GDM1 (cell line): ENCODE data around the gene P2RY6.
"Not testable (repeated sequence)": the region's sequence is repeated elsewhere in the genome, so short reads cannot be mapped to it uniquely, and the experiment has no call there.

Experiments
- DNase-seq: peaks from one replicate; lab custom pipeline; 2025; lab: John Stamatoyannopoulos, UW

Gene P2RY6, protein sequence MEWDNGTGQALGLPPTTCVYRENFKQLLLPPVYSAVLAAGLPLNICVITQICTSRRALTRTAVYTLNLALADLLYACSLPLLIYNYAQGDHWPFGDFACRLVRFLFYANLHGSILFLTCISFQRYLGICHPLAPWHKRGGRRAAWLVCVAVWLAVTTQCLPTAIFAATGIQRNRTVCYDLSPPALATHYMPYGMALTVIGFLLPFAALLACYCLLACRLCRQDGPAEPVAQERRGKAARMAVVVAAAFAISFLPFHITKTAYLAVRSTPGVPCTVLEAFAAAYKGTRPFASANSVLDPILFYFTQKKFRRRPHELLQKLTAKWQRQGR

GRCh38 chr11:73271936-73272679, at the start of gene P2RY6:
Gene P2RY6, plus strand, starts transcription at chr11:73272338. Its CDS starts 24,181 bp downstream, at chr11:73296519.
- DNase-seq = peak; percentile 60

DNA sequence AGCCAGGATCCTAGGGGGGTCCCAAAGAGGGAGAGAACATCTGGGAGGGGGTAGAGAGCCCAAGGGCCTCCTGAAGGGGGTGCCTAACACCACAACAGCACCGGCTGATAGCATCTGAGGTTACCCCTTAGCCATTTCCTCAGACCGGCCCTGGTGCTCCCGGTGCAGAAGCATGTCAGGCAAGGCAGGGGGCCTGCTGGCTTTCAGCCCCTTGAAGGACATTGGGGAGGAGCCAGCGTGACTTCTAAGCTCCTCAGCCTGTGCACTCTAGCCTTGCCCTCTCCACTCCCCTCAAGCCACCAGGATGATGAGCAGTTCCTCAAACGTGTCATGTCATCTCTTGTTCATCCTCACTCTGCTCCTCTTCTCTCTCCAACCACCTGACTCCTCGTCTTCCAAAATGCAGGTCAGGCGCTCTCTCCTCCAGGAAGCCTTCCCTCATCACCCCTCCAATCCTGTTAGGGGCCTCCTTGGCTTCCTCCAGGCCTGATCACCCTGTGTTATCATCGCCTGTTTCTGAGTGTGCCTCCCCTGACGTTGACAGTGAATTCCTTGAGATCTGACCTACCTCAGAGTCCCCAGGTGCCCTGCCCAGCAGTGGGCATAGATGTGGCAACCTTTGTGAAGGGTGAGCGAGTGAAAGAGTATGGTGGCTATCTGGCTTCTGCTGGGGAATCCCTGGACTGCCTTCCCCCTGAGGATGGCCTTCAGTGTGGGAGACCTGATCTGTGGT, 48.0 kb upstream of the P2RY6 start:
- DNase-seq = no peak

DNA sequence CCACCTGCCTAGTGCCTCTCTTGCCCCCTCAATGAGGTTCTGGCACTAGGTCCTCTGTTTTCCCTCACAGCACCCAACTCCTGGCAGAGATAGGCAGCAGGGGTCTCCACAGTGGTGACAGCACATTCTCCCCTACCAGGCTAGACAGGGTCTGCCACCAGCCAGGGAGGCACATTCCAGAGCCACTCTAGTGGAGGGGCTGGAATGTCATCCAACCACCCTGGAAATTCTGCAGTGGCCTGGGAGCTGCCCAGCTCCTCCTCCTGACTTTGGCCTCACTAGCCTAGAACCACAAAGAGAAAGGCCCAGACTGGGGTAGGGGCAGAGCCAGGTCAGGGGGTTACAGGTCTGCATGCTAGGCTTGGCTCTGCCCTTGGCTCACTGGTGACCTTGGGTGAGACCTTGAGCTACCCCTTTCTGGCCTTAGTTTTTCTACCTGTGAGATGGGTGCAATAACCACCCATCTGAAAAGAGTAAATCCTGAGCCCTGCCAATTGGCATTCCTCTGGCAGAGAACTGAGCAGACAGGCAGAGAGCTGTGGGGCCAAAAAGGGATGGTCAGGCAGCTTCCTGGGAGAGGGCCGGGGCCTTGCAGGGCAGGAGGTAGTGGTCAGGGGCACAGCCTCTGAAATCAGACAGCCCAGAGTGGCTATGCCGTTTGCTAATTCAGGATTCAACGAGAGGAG, 47.0 kb upstream of the P2RY6 start:
- no peak for DNase-seq

DNA sequence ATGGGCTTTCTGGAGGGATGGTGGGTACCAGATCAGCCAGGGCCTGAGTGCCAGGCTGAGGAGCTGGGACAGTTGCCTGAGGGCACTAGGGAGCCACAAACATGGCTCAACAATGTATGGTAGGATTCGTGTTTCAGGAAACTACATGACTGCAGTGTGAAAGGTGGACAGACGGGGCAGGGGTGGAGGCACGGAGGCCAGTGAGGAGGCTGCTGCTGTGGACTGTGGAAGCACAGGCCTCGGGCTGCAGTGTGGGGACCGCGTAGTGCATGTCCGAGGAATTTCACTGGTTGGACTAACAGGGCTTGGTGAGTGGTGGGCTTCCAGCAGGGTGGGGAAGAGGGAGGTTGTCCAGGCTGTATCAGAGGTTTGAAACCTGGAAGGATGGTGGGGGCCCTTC, 46.3 kb upstream of the P2RY6 start:
- no peak for DNase-seq

- DNase-seq = no peak
These were observed 45.7 kb upstream of the P2RY6 start for GRCh38 chr11:73226297-73227006.

- DNase-seq = no peak
These were observed 44.4 kb upstream of the P2RY6 start for GRCh38 chr11:73227571-73228211.

DNA sequence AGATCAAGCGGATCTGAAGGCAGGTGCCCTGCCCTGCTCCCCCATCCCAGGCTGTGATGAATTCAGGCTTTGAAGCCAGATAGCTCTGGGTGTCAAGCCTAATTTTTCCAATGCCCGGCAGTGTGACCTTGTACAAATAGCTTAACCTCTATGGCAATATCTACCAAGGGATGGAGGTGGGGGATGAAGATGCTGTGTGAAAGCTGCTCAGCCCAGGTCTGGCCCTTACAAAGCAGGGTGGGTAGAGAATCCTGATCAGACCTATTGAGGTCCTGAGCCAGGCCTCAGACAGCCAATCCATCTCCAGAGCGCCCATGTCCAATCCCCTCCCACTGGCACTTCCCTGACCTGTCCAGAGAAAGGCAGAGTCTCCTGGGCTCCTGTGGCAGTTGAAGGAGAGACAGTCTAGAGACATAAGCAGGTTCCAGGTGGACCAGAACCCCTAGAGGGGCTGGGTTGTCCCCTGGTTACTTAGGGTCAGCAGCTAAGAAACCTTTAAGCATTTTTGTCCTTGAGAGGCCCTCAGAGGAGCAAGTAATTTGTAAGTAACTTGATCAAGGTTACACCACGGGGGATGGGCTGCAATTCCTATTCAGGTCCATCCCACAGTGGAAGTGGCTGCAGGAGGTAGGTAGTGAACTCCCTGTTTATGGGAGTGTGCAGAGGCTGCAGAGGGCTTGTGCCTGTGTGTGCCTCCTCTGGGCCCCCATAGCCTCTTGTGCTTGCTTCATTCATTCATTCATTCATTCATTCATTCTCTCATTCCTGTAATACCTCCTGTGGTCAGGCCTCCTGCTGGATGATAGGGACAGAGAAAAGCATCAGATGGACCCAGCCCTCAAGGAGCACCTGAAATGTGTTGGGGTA, 43.6 kb upstream of the P2RY6 start:
- no peak for DNase-seq

DNA sequence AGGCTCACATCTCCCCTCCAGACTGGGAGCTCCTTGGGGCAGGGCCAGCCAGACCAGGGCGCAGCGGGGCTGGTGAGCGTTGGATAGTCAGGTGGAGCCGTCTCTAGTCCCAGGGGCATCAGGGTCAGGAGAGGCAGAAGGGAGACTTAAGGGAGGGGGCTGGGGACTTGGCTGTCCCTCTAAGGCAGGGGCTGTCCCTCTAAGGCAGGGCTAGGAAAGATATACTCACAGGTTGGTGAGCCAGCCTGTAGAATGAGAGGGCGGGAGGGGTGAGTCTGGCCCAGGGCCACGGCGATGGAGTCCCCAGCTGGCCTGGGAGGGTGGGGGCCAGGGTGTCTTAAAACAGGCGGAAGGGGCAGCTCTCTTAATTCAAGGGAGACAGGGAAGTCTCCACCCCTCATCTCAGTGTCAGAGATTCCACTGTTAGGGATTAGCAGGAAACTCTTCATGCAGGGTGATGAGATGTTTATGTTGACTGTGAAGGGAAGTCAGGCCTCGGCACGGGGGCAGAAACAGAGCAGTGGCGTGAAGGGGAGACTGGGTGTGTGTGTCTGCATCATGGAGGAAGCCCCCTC, 42.7 kb upstream of the P2RY6 start:
- no peak for DNase-seq

- DNase-seq = no peak
These were observed 42.0 kb upstream of the P2RY6 start for GRCh38 chr11:73229896-73230875.

- DNase-seq = no peak
These were observed 41.2 kb upstream of the P2RY6 start for GRCh38 chr11:73230931-73231330.

GRCh38 chr11:73232487-73232886, 39.7 kb upstream of the P2RY6 start:
- DNase-seq = not testable (repeated sequence)

GRCh38 chr11:73233211-73233610, 38.9 kb upstream of the P2RY6 start:
- DNase-seq = no peak

DNA sequence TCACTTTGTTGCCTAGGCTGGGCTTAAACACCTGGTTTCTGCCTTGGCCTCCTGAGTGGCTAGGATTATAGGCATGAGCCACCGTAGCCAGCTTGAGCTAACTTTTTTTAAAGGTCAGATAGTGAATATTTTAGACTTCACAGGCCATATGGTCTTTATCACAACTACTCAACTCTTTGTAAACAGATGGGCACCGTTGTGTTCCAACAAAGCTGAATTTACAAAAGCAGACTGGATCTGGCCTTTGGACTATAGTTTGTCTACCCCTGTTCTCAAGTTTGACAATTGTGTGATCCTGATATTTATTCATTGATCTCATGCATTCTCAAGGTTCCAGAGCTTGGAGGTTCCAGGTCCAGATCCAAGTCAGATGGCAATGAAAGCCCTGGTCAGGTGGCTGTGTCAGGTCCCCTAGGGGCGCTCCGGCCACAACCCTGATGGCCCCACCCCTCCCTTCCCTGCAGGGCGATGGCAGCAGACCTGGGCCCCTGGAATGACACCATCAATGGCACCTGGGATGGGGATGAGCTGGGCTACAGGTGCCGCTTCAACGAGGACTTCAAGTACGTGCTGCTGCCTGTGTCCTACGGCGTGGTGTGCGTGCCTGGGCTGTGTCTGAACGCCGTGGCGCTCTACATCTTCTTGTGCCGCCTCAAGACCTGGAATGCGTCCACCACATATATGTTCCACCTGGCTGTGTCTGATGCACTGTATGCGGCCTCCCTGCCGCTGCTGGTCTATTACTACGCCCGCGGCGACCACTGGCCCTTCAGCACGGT, 38.3 kb upstream of the P2RY6 start:
- DNase-seq = no peak

DNA sequence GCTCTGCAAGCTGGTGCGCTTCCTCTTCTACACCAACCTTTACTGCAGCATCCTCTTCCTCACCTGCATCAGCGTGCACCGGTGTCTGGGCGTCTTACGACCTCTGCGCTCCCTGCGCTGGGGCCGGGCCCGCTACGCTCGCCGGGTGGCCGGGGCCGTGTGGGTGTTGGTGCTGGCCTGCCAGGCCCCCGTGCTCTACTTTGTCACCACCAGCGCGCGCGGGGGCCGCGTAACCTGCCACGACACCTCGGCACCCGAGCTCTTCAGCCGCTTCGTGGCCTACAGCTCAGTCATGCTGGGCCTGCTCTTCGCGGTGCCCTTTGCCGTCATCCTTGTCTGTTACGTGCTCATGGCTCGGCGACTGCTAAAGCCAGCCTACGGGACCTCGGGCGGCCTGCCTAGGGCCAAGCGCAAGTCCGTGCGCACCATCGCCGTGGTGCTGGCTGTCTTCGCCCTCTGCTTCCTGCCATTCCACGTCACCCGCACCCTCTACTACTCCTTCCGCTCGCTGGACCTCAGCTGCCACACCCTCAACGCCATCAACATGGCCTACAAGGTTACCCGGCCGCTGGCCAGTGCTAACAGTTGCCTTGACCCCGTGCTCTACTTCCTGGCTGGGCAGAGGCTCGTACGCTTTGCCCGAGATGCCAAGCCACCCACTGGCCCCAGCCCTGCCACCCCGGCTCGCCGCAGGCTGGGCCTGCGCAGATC, 37.5 kb upstream of the P2RY6 start:
- DNase-seq = no peak

- no peak for DNase-seq
These were observed 36.8 kb upstream of the P2RY6 start for GRCh38 chr11:73235236-73235786.

GRCh38 chr11:73236205-73236765, 35.9 kb upstream of the P2RY6 start:
- DNase-seq = no peak
